MM.1S (cell line): Measurements from ENCODE around the gene MRPL20.

Source experiments
- DNase-seq: peaks from one replicate; pipeline ENCODE4 v3.0.0-alpha.2; 2015
- H2AFZ ChIP-seq: fragments of 300-600 bp; sonication (generic); 2 replicates; pipeline ENCODE4 v1.6.0; 2016; ENCODE audit warnings: antibody characterized with exemption, low read length
- H3F3A ChIP-seq: fragments of 300-600 bp; sonication (generic); 2 replicates; pipeline ENCODE4 v1.6.1; 2016; ENCODE audit warnings: mild to moderate bottlenecking, antibody characterized with exemption, low read length, moderate library complexity, mixed read lengths; ENCODE audit not compliant: insufficient read depth
- H3K27ac ChIP-seq: fragments of 300-600 bp; sonication (generic); 2 replicates; pipeline ENCODE4 v1.5.1; 2016; ENCODE audit warnings: mild to moderate bottlenecking, low read length
- H3K27me3 ChIP-seq: fragments of 300-600 bp; sonication (generic); replicated peaks from 2 replicates; pipeline ENCODE4 v1.6.0; 2016; ENCODE audit warnings: low read length; ENCODE audit not compliant: insufficient read depth
- H3K36me3 ChIP-seq: fragments of 300-600 bp; sonication (generic); replicated peaks from 2 replicates; pipeline ENCODE4 v1.6.1; 2016; ENCODE audit warnings: mild to moderate bottlenecking, low read length, mixed read lengths; ENCODE audit not compliant: insufficient read depth
- H3K4me1 ChIP-seq: fragments of 300-600 bp; sonication (generic); 2 replicates; pipeline ENCODE4 v1.6.1; 2016; ENCODE audit warnings: low read length, mixed read lengths
- H3K4me2 ChIP-seq: fragments of 300-600 bp; sonication (generic); 2 replicates; pipeline ENCODE4 v1.6.0; 2016; ENCODE audit warnings: low read depth, low read length
- H3K4me3 ChIP-seq: fragments of 300-600 bp; sonication (generic); 2 replicates; pipeline ENCODE4 v1.5.1; 2016; ENCODE audit warnings: low read length, mixed read lengths
- H3K79me2 ChIP-seq: fragments of 300-600 bp; sonication (generic); 2 replicates; pipeline ENCODE4 v1.6.1; 2016; ENCODE audit warnings: mixed run types, low read length, mixed read lengths
- H3K9ac ChIP-seq: fragments of 300-600 bp; sonication (generic); 2 replicates; pipeline ENCODE4 v1.6.1; 2016; ENCODE audit warnings: low read length, mixed read lengths
- H3K9me2 ChIP-seq: fragments of 300-600 bp; sonication (generic); replicated peaks from 2 replicates; pipeline ENCODE4 v1.6.1; 2016; ENCODE audit warnings: mild to moderate bottlenecking, low read length, mixed read lengths; ENCODE audit not compliant: insufficient read depth
- H3K9me3 ChIP-seq: fragments of 300-600 bp; sonication (generic); replicated peaks from 2 replicates; pipeline ENCODE4 v1.6.1; 2016; ENCODE audit warnings: mild to moderate bottlenecking, low read length, mixed read lengths; ENCODE audit not compliant: insufficient read depth
- H4K20me1 ChIP-seq: fragments of 300-600 bp; sonication (generic); 2 replicates; pipeline ENCODE4 v1.6.1; 2016; ENCODE audit warnings: mild to moderate bottlenecking, low read length, moderate library complexity, mixed read lengths; ENCODE audit not compliant: insufficient read depth
- EZH2 ChIP-seq: fragments of 300-600 bp; sonication (generic); optimal IDR thresholded peaks from 2 replicates; pipeline ENCODE3; 2017; ENCODE audit warnings: low read depth, mild to moderate bottlenecking, antibody characterized with exemption, low read length, mixed read lengths
- EZH2phosphoT487 ChIP-seq: fragments of 300-600 bp; sonication (generic); IDR thresholded peaks from 2 replicates; pipeline ENCODE4 v1.6.1; 2018; ENCODE audit warnings: antibody characterized with exemption, low read length
- TF ChIP-seq, protein P1 (sequence below): fragments of 300-600 bp; sonication (generic); IDR thresholded peaks from 2 replicates; pipeline ENCODE4 v1.5.1; 2016; ENCODE audit warnings: antibody characterized with exemption, low read length, mixed read lengths

The MRPL20 gene

DNA sequence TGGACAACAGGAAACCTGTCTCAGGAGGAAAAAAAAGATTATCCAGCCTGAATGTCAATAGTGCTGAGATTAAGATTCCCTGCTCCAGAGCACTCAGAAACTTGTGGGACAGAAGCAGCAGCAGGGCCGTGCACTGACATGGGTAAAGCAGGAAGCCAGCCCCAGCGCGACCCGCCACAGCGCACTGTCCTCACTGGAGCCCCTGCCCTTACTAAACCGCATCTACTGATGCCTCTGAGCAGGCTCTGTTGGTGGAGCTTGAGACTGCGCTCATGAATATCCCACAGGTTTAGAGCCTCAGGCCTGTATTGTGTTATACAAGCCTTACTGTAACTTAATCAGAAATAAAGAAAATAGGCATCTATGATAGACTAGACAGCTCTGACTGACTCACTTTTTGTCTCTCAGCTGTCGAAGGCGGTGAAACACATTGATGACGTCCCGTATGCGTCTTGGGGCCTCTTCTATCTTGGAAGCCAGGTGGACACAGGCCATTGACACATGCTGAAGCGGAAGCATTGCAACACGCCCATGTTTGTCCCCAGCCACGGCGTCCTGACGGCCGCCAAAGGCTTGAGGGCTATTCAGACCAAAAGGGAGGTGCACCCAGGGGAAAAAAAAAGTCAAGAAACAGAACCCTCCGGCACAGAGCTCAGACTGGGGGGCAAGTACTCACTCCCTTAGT lies 9.1 kb downstream of the MRPL20 start:
- Histone ChIP-seq H3K4me1 (peaks cover 14% of the 10 kb centered on the region), H3K36me3 (peaks cover 18% of the 10 kb centered on the region), H3K9me3 (no peaks in the 10 kb centered on the region), H3F3A (peaks cover 8% of the 10 kb centered on the region), H3K4me3 (peak overlapping the region; percentile 99), H3K27me3 (no peaks in the 10 kb centered on the region), H3K4me2 (peak overlapping the region; percentile 90), H3K9ac (peak overlapping the region; percentile 97; the same call in 1 of the 2 replicates), H3K27ac (no peak overlapping the region), H2AFZ (no peak overlapping the region), H4K20me1 (no peaks in the 10 kb centered on the region), H3K9me2 (no peaks in the 10 kb centered on the region), H3K79me2 (peaks cover 84% of the 10 kb centered on the region)
- TF ChIP-seq EZH2 (no peak), EZH2phosphoT487 (no peak)
- TF ChIP-seq, protein P1, sequence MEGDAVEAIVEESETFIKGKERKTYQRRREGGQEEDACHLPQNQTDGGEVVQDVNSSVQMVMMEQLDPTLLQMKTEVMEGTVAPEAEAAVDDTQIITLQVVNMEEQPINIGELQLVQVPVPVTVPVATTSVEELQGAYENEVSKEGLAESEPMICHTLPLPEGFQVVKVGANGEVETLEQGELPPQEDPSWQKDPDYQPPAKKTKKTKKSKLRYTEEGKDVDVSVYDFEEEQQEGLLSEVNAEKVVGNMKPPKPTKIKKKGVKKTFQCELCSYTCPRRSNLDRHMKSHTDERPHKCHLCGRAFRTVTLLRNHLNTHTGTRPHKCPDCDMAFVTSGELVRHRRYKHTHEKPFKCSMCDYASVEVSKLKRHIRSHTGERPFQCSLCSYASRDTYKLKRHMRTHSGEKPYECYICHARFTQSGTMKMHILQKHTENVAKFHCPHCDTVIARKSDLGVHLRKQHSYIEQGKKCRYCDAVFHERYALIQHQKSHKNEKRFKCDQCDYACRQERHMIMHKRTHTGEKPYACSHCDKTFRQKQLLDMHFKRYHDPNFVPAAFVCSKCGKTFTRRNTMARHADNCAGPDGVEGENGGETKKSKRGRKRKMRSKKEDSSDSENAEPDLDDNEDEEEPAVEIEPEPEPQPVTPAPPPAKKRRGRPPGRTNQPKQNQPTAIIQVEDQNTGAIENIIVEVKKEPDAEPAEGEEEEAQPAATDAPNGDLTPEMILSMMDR, result no peak
- DNase-seq, result no peak

DNA sequence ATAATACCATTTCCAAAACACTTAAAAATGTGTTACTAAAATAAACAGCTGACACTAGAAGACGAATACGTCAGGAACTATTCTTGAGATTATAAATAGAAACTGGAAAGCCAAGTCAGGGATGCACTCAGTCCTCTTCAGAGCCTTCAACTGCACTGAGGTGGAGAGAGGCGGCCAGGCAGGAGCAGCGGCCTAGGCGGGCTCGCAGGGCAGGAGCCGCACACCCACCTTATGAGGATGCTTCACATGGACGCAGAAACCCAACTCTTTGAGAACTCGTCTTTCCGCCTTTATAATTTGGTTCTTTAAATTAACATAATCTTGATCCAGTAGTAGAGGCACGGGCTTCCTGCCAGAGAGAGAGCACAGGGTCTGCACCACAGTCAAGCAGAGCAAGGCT lies 11.9 kb downstream of the MRPL20 start:
- H3K36me3 ChIP-seq, result peaks cover 25% of the 10 kb centered on the region
- H3K27ac ChIP-seq, result no peak overlapping the region
- TF ChIP-seq, protein P1, result no peak
- TF ChIP-seq EZH2phosphoT487 (no peak), EZH2 (no peak)
- no peak for DNase-seq
- H3K4me2 ChIP-seq, result no peak overlapping the region
- H3K9me2 ChIP-seq, result no peaks in the 10 kb centered on the region
- no peaks in the 10 kb centered on the region for H3K27me3 ChIP-seq
- no peak overlapping the region for H2AFZ ChIP-seq
- H3K4me1 ChIP-seq, result peaks cover 5% of the 10 kb centered on the region
- no peak overlapping the region for H3K4me3 ChIP-seq
- peaks cover 77% of the 10 kb centered on the region for H3K79me2 ChIP-seq
- no peaks in the 10 kb centered on the region for H4K20me1 ChIP-seq
- H3K9ac ChIP-seq, result no peak overlapping the region
- no peaks in the 10 kb centered on the region for H3K9me3 ChIP-seq
- H3F3A ChIP-seq, result no peaks in the 10 kb centered on the region

DNA sequence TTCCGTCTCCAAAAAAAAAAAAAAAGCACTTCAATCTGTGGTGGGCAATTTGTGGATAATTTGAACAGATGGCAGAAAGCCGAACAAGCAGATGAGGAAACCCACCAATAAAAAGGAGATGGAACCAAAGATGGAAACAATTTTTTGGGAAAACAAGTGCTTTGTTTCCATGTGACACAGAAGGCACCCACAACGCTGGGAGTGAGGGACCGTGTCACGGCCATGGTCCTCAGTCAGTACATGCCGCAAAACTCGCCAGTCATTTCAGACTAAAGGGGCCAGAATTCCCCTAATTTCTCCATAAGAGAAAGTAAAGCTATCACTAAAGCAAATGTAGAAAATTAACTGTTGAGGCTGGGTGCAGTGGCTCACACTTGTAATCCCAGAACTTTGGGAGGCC lies 13.0 kb downstream of the MRPL20 start:
- H3K9ac ChIP-seq, result no peak overlapping the region
- no peaks in the 10 kb centered on the region for H3K9me3 ChIP-seq
- H3K9me2 ChIP-seq, result no peaks in the 10 kb centered on the region
- no peaks in the 10 kb centered on the region for H4K20me1 ChIP-seq
- no peaks in the 10 kb centered on the region for H3K27me3 ChIP-seq
- peaks cover 70% of the 10 kb centered on the region for H3K79me2 ChIP-seq
- no peak overlapping the region for H3K4me2 ChIP-seq
- no peak overlapping the region for H3K27ac ChIP-seq
- DNase-seq, result no peak
- TF ChIP-seq EZH2 (no peak), EZH2phosphoT487 (no peak)
- TF ChIP-seq, protein P1, result no peak
- H3K4me1 ChIP-seq, result peaks cover 5% of the 10 kb centered on the region
- no peaks in the 10 kb centered on the region for H3F3A ChIP-seq
- H3K36me3 ChIP-seq, result peaks cover 29% of the 10 kb centered on the region
- no peak overlapping the region for H3K4me3 ChIP-seq
- no peak overlapping the region for H2AFZ ChIP-seq
